SK-N-DZ (cell line): ENCODE measurements around the gene C1orf216.
"Not testable (repeated sequence)": the region's sequence is repeated elsewhere in the genome, so short reads cannot be mapped to it uniquely, and the experiment has no call there.

Experiments
- DNase-seq: peaks from one replicate; pipeline ENCODE4 v3.0.0-alpha.2; 2015; ENCODE audit warnings: low spot score

Gene C1orf216

GRCh38 chr1:35707601-35708440 is 10.9 kb downstream of the C1orf216 start:
- DNase-seq: peak; percentile 73

- DNase-seq: no peak
These were observed 11.7 kb downstream of the C1orf216 start for GRCh38 chr1:35706846-35707600.

- DNase-seq: no peak
These were observed 16.2 kb downstream of the C1orf216 start for GRCh38 chr1:35702508-35702907.

- not testable (repeated sequence) for DNase-seq
These were observed 19.5 kb downstream of the C1orf216 start for GRCh38 chr1:35699152-35699551.

- no peak for DNase-seq
These were observed 26.4 kb downstream of the C1orf216 start for GRCh38 chr1:35692317-35692716.

GRCh38 chr1:35691571-35692220 is 27.0 kb downstream of the C1orf216 start:
- no peak for DNase-seq

GRCh38 chr1:35691080-35691479 is 27.6 kb downstream of the C1orf216 start:
- DNase-seq: no peak

- not testable (repeated sequence) for DNase-seq
These were observed 28.6 kb downstream of the C1orf216 start for GRCh38 chr1:35690103-35690502.

GRCh38 chr1:35688161-35688560 is 30.5 kb downstream of the C1orf216 start:
- DNase-seq: no peak

- DNase-seq: no peak
These were observed 35.7 kb downstream of the C1orf216 start for GRCh38 chr1:35683012-35683411.

GRCh38 chr1:35680271-35680670 is 38.4 kb downstream of the C1orf216 start:
- DNase-seq: no peak

- DNase-seq: no peak
These were observed 42.9 kb downstream of the C1orf216 start for GRCh38 chr1:35675773-35676172.

- no peak for DNase-seq
These were observed 44.6 kb downstream of the C1orf216 start for GRCh38 chr1:35674111-35674510.

- DNase-seq: no peak
These were observed 46.6 kb downstream of the C1orf216 start for GRCh38 chr1:35672116-35672515.

GRCh38 chr1:35668506-35668905 is 50.2 kb downstream of the C1orf216 start:
- no peak for DNase-seq

GRCh38 chr1:35666916-35667315 is 51.8 kb downstream of the C1orf216 start:
- no peak for DNase-seq

GRCh38 chr1:35666216-35666615 is 52.5 kb downstream of the C1orf216 start:
- no peak for DNase-seq
